GM23248 (cell line): ENCODE data around the gene PRLR. TPM values are rescaled to one million over a fixed set of nuclear protein-coding genes. Genes with fewer than 3 reads are reported as not detected.

ENCODE experiments used
- DNase-seq: peaks from one replicate; pipeline ENCODE4 v3.0.0-alpha.2; 2015
- H2AFZ ChIP-seq: fragments of 200-600 bp; sonication (generic); 2 replicates; pipeline ENCODE4 v1.6.1; 2016; ENCODE audit warnings: antibody characterized with exemption
- H3F3A ChIP-seq: fragments of 200-600 bp; sonication (generic); 2 replicates; pipeline ENCODE4 v1.6.1; 2016; ENCODE audit warnings: mild to moderate bottlenecking, antibody characterized with exemption, mixed run types; ENCODE audit not compliant: insufficient read depth
- H3K27ac ChIP-seq: fragments of 200-600 bp; sonication (generic); 2 replicates; pipeline ENCODE4 v1.5.1; 2016; ENCODE audit warnings: mild to moderate bottlenecking
- H3K27me3 ChIP-seq: fragments of 200-600 bp; sonication (generic); replicated peaks from 2 replicates; pipeline ENCODE4 v1.6.1; 2016; ENCODE audit warnings: mild to moderate bottlenecking; ENCODE audit not compliant: insufficient read depth
- H3K36me3 ChIP-seq: fragments of 200-600 bp; sonication (generic); 2 replicates; pipeline ENCODE4 v1.6.1; 2016; ENCODE audit warnings: low read depth, mild to moderate bottlenecking
- H3K4me1 ChIP-seq: fragments of 200-600 bp; sonication (generic); 2 replicates; pipeline ENCODE4 v1.6.1; 2016; ENCODE audit warnings: mild to moderate bottlenecking; ENCODE audit not compliant: insufficient read depth
- H3K4me2 ChIP-seq: fragments of 200-600 bp; sonication (generic); one replicate; pipeline ENCODE4 v1.6.1; 2016; ENCODE audit warnings: mild to moderate bottlenecking; ENCODE audit not compliant: unreplicated experiment
- H3K4me3 ChIP-seq: fragments of 200-600 bp; sonication (generic); 2 replicates; pipeline ENCODE4 v1.5.1; 2016; ENCODE audit warnings: mild to moderate bottlenecking
- H3K79me2 ChIP-seq: fragments of 200-600 bp; sonication (generic); 2 replicates; pipeline ENCODE4 v1.6.1; 2016; ENCODE audit warnings: mild to moderate bottlenecking; ENCODE audit not compliant: insufficient read depth
- H3K9ac ChIP-seq: fragments of 200-600 bp; sonication (generic); 2 replicates; pipeline ENCODE4 v1.6.1; 2016; ENCODE audit warnings: mild to moderate bottlenecking
- H3K9me2 ChIP-seq: fragments of 200-600 bp; sonication (generic); 2 replicates; pipeline ENCODE4 v1.6.1; 2016; ENCODE audit warnings: mixed run types, mild to moderate bottlenecking, moderate library complexity; ENCODE audit not compliant: insufficient read depth
- H3K9me3 ChIP-seq: fragments of 200-600 bp; sonication (generic); one replicate; pipeline ENCODE4 v1.6.1; 2017; ENCODE audit warnings: low read depth
- H4K20me1 ChIP-seq: fragments of 200-600 bp; sonication (generic); 2 replicates; pipeline ENCODE4 v1.6.0; 2016; ENCODE audit not compliant: insufficient read depth
- EZH2 ChIP-seq: fragments of 200-600 bp; sonication (generic); IDR thresholded peaks from 2 replicates; pipeline ENCODE4 v1.6.1; 2018; ENCODE audit warnings: antibody characterized with exemption, mild to moderate bottlenecking; ENCODE audit not compliant: insufficient read depth, poor library complexity, severe bottlenecking
- EZH2phosphoT487 ChIP-seq: fragments of 200-600 bp; sonication (generic); IDR thresholded peaks from 2 replicates; pipeline ENCODE4 v1.6.1; 2018; ENCODE audit warnings: antibody characterized with exemption, moderate library complexity, mild to moderate bottlenecking, low read depth; ENCODE audit not compliant: insufficient read depth
- WGBS, 2 experiments: methylation state at CpG; one replicate each; pipeline ENCODE4 v1.1.6; 2015 to 2017; ENCODE audit warnings: low lambda C conversion rate in 2 of 2, low coverage in 1 of 2; ENCODE audit errors: missing lambda C conversion rate in 2 of 2; 5-methylcytosine and 5-hydroxymethylcytosine counted together
- in situ Hi-C: fragments of 300-500 bp; cut with MboI; formaldehyde crosslinking; loops from 2 replicates; pipeline ENCODE4 v1.15.0; 2020
- polyA plus RNA-seq: library from polyadenylated mRNA; unstranded; fragments of >200 nt; fragmentation: Nextera tagmentation; extraction: Ambion mirVana; gene quantifications from 2 replicates; pipeline ENCODE4 v1.2.1, GENCODE V29; 2016
- total RNA-seq: library from RNA; depleted of rRNA; stranded (reverse); fragments of >200 nt; shearing (Covaris generic); gene quantifications from 2 replicates; pipeline ENCODE4 v1.2.3, GENCODE V29; 2014

Gene PRLR
- total and polyA plus RNA-seq, 2 experiments from 2014 or later: 0.80 to 5.8 TPM

DNA sequence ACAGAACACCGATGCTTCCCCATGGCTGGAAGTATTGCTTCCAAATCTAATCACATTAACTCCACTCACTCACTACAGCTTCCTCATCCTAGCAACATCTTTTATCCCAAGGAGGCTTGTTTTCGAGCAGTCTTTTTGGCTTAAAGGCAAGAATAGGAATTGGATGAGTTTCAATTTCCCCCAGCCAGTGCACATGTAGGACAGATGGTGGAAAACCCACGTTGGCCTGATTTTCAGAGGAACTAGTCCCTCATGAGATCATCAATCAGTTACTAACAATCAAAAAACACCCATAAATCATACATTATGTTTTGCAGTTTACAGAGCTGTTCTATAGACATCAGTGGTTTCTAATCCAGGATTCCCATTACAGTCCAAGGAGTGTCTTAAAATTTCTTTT, 134.1 kb downstream of the PRLR start:
- H4K20me1 ChIP-seq: no peaks in the 10 kb centered on the region
- H2AFZ ChIP-seq: no peak overlapping the region
- H3K4me1 ChIP-seq: no peaks in the 10 kb centered on the region
- no peak overlapping the region for H3K27ac ChIP-seq
- WGBS, 2 experiments: 27 to 32% methylated on average over 3 of the region's 3 CpGs
- H3K27me3 ChIP-seq: no peaks in the 10 kb centered on the region
- H3K79me2 ChIP-seq: no peaks in the 10 kb centered on the region
- H3K4me3 ChIP-seq: no peak overlapping the region
- no peaks in the 10 kb centered on the region for H3K9me3 ChIP-seq
- H3F3A ChIP-seq: no peaks in the 10 kb centered on the region
- H3K36me3 ChIP-seq: no peaks in the 10 kb centered on the region
- H3K9me2 ChIP-seq: no peaks in the 10 kb centered on the region
- in situ Hi-C loops: loop anchor here (10.0 to 25.0 kb wide), 4 partner anchors 89 to 829 kb away; no protein-coding TSS in a partner anchor
- no peak for DNase-seq
- TF ChIP-seq EZH2 (no peak), EZH2phosphoT487 (no peak)
- no peak overlapping the region for H3K4me2 ChIP-seq
- no peak overlapping the region for H3K9ac ChIP-seq

DNA sequence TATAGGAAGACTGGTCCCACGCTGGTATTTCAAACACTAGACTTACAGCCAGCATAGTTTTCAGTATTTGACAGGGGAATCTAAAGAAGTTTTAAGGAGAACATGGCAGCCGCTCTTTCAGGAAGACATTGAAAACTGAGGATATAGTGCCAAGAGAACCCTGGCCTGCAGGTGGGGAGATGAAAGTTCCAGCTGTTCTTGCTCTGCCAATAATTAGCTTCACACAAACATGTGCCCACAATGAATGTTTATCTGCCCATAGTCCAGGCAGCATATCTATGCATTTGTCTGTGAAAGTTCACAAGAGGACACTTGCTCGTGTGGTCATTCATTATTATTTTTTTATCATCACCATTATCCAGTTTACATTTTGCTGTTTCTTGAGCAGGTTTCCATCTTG, 134.9 kb downstream of the PRLR start:
- Histone ChIP-seq H3K9ac (no peak overlapping the region), H3K9me2 (no peaks in the 10 kb centered on the region), H3K27ac (no peak overlapping the region), H4K20me1 (no peaks in the 10 kb centered on the region), H3K4me3 (no peak overlapping the region), H2AFZ (no peak overlapping the region), H3K4me1 (no peaks in the 10 kb centered on the region), H3K4me2 (no peak overlapping the region), H3K36me3 (no peaks in the 10 kb centered on the region), H3F3A (no peaks in the 10 kb centered on the region), H3K79me2 (no peaks in the 10 kb centered on the region), H3K27me3 (no peaks in the 10 kb centered on the region), H3K9me3 (no peaks in the 10 kb centered on the region)
- TF ChIP-seq EZH2 (no peak), EZH2phosphoT487 (no peak)
- no peak for DNase-seq
- in situ Hi-C loops: loop anchor here (10.0 to 25.0 kb wide), 4 partner anchors 89 to 829 kb away; no protein-coding TSS in a partner anchor
- WGBS, 2 experiments: 87 to 88% methylated on average over 3 of the region's 3 CpGs

DNA sequence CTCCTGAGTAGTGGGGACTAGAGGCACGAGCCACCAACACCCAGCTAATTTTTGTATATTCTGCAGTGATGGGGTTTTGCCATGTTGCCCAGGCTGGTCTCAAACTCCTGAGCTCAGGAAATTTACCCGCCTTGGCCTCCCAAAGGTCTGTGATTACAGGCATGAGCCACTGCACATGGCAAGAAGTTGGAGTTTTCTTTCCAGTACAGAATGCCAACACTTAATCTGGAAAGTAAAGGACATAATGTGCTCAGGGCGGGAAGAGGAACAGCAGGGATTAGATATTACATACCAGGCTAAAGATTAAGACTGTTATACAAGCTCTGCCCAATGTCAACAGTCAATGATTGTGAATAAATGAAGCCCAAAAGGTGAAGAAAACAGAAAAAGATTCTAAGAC, 135.3 kb downstream of the PRLR start:
- no peaks in the 10 kb centered on the region for H3K9me3 ChIP-seq
- H3K36me3 ChIP-seq: no peaks in the 10 kb centered on the region
- H3K79me2 ChIP-seq: no peaks in the 10 kb centered on the region
- no peaks in the 10 kb centered on the region for H3F3A ChIP-seq
- H3K27ac ChIP-seq: no peak overlapping the region
- H3K4me2 ChIP-seq: no peak overlapping the region
- no peaks in the 10 kb centered on the region for H3K4me1 ChIP-seq
- H2AFZ ChIP-seq: no peak overlapping the region
- TF ChIP-seq EZH2phosphoT487 (no peak), EZH2 (no peak)
- DNase-seq: no peak
- no peaks in the 10 kb centered on the region for H4K20me1 ChIP-seq
- 83 to 92% methylated on average over 3 of the region's 3 CpGs for WGBS, 2 experiments
- H3K9me2 ChIP-seq: no peaks in the 10 kb centered on the region
- H3K9ac ChIP-seq: no peak overlapping the region
- in situ Hi-C loops: loop anchor here (10.0 to 25.0 kb wide), 4 partner anchors 90 to 830 kb away; no protein-coding TSS in a partner anchor
- H3K4me3 ChIP-seq: no peak overlapping the region
- no peaks in the 10 kb centered on the region for H3K27me3 ChIP-seq

GRCh38 chr5:35092703-35093102, 137.6 kb downstream of the PRLR start:
- Histone ChIP-seq H2AFZ (no peak overlapping the region), H3K27ac (no peak overlapping the region), H3K4me2 (no peak overlapping the region), H3K4me3 (no peak overlapping the region), H3K9ac (no peak overlapping the region), H3K9me2 (no peaks in the 10 kb centered on the region), H4K20me1 (no peaks in the 10 kb centered on the region), H3K79me2 (no peaks in the 10 kb centered on the region), H3F3A (peaks cover 6% of the 10 kb centered on the region), H3K4me1 (peaks cover 14% of the 10 kb centered on the region), H3K36me3 (no peaks in the 10 kb centered on the region), H3K9me3 (no peaks in the 10 kb centered on the region), H3K27me3 (no peaks in the 10 kb centered on the region)
- WGBS, 2 experiments: 100% methylated on average over 2 of the region's 2 CpGs
- in situ Hi-C loops: loop anchor here (10.0 to 25.0 kb wide), 4 partner anchors 92 to 832 kb away; no protein-coding TSS in a partner anchor
- no peak for DNase-seq
- TF ChIP-seq EZH2 (no peak), EZH2phosphoT487 (no peak)
